Epithelial cell of proximal tubule (primary cell): ENCODE measurements around the gene LCTL. TPM values are rescaled to one million over a fixed set of nuclear protein-coding genes. Genes with fewer than 3 reads are reported as not detected.

Experiments
- DNase-seq: peaks from one replicate; pipeline ENCODE4 v3.0.0-alpha.2; 2011; ENCODE audit warnings: low read depth
- H3K4me3 ChIP-seq: 2 replicates; pipeline ENCODE4 v1.5.1; 2011; ENCODE audit warnings: low read depth, mild to moderate bottlenecking, low read length
- CTCF ChIP-seq: conservative IDR thresholded peaks from 2 replicates; pipeline ENCODE4 v1.5.1; 2012; ENCODE audit warnings: low read depth, mild to moderate bottlenecking, low read length
- total RNA-seq: library from RNA; depleted of rRNA; stranded (reverse); fragments of >200 nt; gene quantifications from 2 replicates; pipeline ENCODE4 v1.2.3, GENCODE V29; 2015

LCTL gene
- total RNA-seq, 1 donor from 2014 or later, result 0.23 TPM

- no peak for TF ChIP-seq CTCF
- H3K4me3 ChIP-seq, result no peak overlapping the region
- no peak for DNase-seq
Measured at GRCh38 chr15:66587020-66587419, 21.2 kb upstream of the LCTL start.

- no peak for DNase-seq
- no peak overlapping the region for H3K4me3 ChIP-seq
- TF ChIP-seq CTCF, result no peak
Measured at GRCh38 chr15:66586155-66586976, 20.6 kb upstream of the LCTL start.

GRCh38 chr15:66581972-66582537, 16.3 kb upstream of the LCTL start:
- H3K4me3 ChIP-seq, result no peak overlapping the region
- no peak for DNase-seq
- TF ChIP-seq CTCF, result no peak

GRCh38 chr15:66580643-66581042, 14.8 kb upstream of the LCTL start:
- TF ChIP-seq CTCF, result no peak
- no peak for DNase-seq
- no peak overlapping the region for H3K4me3 ChIP-seq

- TF ChIP-seq CTCF, result no peak
- DNase-seq, result no peak
- H3K4me3 ChIP-seq, result no peak overlapping the region
Measured at GRCh38 chr15:66578286-66578875, 12.6 kb upstream of the LCTL start.

GRCh38 chr15:66574596-66574950, 8.8 kb upstream of the LCTL start:
- no peak overlapping the region for H3K4me3 ChIP-seq
- no peak for DNase-seq
- TF ChIP-seq CTCF, result no peak
